NCI-H1694 (cell line): ENCODE measurements around the gene MYH3.
"Not testable (repeated sequence)": the region's sequence is repeated elsewhere in the genome, so short reads cannot be mapped to it uniquely, and the experiment has no call there.

ENCODE experiments used
- DNase-seq: peaks from one replicate; lab custom pipeline; 2025; lab: John Stamatoyannopoulos, UW

Gene MYH3

GRCh38 chr17:10657148-10657547 is at the start of gene MYH3:
Gene MYH3, minus strand, starts transcription at chr17:10657309. Its CDS starts 2,245 bp downstream, at chr17:10655064.
- DNase-seq, result no peak

DNA sequence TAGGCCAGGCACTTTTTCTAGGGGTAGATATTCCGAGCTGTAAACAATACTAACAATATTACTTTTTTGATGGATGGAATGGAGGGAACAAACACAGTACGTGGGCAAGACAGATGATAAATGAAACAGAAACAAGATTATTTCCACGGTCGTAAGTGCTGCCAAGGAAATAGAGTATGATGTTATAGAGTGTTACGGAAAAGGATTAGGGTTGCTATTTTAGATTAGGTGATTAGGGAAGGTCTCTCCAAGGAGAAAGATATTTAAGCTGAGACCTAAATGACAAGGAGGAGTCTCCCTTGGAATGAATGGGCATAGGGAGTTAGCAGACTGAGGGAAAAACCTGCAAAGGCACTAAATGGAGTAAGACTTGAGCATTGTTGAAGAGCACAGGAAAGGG is 48.6 kb upstream of the MYH3 start:
- DNase-seq, result no peak

DNA sequence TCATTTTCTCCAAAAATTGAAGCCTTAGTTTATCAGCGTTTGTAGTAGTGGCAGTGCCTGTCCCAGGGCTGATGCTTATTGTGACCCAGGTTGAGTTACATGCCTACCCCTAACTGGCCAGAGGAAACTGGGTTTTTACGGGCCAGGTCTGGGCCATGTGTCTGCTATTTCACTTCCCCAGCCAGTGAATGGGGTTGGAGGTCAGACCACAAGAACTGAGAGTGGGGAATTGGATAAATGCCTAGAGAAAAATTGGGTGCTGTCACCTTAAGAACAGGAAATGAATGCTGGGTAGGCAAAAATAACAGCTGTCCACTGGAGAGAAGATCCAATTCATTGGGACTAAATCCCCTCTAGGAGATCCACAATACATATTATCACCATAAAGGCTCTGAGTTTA is 45.5 kb upstream of the MYH3 start:
- no peak for DNase-seq

DNA sequence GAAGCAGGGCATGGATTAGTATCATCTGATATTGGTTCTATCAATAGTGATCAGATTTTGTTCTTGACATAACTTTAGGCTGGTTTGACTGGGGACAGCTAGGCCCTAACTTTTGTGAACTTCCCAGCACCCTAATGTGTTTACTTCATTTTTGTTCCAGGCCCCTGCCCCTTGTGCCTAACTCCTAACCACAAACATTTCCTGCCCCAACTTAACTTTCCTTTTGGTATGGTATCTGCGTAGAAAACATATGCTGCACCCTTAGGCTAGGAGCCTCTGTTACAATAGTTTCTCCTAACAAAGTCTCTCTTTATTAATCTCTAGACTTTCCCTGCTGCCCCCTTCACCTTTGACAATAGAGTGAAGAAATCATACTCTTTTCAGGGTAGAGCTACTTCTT is 42.7 kb upstream of the MYH3 start:
- no peak for DNase-seq

GRCh38 chr17:10698096-10698818 is 41.1 kb upstream of the MYH3 start:
- DNase-seq, result no peak

DNA sequence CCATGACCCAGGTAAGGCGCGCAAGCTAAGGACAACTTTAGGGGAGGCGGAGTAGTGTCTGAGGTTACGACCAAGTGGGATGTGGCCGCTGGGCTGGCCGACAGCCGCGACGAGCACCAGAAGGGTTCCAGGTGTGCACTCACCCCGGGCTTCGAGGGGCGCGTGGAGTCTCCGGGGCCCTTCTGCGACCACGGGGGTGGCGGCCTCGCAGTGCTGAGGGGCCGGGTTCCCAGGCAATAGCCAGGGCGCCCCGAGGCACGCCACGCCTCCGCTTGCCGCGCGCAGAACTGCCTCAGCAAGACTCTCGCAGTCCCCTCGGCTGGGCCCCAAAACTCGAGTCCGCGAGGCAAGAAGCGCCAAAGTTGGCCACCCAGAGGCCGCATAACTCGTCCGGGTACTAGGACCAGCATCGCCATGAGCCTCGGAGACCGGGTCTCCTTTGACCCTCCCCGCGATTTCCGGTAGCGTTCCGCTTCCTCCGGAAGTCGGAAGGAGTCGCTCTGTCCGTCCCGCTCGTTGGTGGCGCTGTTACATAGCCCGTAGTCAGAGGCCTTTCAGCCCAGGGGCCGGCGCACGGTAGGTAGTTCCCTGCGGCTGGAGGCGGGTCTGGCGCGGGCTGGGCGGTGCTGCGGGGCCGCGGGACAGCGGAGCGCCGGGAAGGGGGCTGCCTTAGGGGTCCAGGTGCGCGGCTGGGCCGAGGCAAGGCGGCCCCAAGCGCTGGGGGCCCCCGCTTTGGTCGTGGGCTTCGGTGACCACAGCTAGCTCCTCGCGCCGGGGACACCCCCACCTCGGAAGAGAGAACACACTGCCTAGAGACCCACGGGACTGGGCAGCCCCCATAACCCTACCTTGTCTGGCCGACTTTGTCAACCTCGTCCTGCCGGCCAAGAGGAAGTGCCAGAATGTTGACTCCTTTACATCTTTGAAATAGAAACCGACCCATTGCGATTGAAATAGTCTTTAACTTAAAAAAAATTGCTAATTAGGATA is 40.3 kb upstream of the MYH3 start, which contains the start of the genes ADPRM and SCO1:
Gene ADPRM, plus strand, starts transcription at position 503 of the 990 bp plus-strand sequence. CDS start 7,333 bp downstream, outside the sequence.
Gene SCO1, minus strand, starts transcription at position 442 of the 990 bp plus-strand sequence. Its CDS starts 26 bp downstream, at position 416.
- peak; percentile 87 for DNase-seq

DNA sequence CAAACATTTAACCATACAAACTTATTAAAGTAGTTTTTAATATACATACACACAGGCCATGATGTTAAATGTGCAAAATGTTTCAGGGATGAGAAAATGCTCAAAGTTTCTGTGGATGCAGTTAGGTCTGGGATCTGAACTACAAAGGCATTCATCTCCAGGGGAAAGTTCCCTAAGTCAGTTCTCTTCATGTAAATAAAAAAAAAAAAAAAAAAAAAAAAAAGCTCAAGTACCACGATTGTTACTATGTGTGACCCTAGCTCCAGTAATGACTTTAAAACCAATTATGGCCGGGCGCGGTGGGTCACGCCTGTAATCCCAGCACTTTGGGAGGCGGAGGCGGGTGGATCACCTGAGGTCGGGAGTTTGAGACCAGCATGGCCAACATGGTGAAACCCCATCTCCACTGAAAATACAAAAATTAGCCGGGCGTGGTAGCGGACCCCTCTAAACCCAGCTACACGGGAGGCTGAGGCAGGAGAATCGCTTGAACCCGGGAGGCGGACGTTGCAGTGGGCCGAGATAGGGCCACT is 38.8 kb upstream of the MYH3 start:
- not testable (repeated sequence) for DNase-seq

DNA sequence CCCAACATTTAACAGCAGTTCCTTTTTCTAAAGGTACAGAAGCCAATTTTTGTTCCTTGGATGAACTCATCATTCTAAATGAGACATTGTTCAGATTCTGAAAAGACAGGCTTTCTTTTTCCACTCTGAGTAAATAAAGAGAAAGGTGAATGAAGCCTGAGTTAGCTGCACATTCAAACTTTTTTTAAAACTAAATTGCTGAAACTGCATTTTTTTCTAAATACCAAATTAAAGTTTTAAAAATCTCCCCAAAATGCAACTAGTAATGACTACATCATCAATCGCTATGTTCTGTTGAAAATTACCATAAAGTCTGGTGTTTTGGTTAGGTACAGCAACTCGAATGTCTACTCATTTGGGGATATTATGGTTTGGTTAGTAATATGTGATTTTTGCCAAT is 30.4 kb upstream of the MYH3 start:
- no peak for DNase-seq

DNA sequence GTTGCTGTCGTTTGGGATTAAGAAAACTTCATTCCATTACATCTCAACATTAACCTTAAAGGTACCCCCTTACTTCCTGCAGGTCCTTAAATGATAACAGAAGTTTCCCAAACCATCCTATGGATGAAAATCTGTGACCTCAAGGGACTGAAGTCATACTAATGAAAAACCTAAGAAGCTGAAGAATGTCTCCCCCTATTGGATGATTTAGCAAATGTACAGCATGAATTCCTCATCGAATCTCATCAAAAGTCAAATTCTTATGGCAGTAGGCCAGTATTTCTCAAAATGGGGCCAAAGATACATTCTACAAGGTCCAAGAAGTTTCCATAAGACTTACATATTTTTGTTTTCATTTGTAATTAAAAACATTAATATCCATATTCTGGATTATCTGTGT is 26.7 kb upstream of the MYH3 start:
- DNase-seq, result no peak

DNA sequence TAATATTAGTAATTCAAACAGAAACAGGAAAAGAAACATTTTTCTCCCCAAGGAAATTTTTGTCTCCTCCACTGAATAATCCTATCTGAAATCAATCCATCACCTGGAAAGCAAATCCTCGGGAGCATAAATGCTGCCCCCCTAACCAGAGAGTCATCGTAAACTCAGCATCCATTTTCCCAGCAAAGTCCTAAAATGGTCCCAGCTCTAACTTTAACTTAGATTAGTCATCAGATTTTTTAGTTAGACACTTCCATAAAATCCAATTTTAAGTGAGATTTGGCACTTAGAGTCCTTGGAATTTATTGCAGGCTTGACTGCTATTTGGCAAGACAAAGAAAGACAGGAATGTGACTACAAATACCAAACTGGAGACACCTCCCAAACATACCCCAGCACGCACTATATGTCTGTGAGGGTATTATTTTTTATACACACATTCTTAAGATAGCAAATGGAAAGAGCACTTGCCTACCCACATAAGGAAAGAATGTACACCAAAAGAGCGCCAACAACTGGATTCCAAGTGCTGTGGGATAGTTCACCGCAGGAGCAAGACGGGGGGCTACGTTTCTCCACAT is 24.8 kb upstream of the MYH3 start:
- no peak for DNase-seq

- DNase-seq, result no peak
Measured at GRCh38 chr17:10674704-10675103, 17.6 kb upstream of the MYH3 start.

DNA sequence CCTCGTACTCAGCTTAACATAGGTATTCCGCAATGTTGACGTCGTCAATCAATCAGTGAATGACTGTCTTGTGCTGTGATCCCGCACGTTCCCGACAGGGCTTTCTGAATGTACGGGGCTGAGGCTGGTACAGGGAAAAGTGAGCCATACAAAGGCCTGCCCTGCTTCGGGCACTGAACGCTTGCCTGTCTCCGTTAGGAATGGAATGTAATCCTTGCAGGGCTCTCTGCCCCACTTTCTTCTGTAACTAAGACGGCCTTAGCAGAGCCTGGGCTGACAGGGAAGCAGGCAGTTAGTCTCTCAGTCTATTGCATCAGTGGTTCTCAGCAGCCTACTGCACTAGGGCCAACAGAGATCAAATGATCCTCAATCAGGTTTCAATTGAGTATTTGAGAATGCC is 16.2 kb upstream of the MYH3 start:
- no peak for DNase-seq

GRCh38 chr17:10668775-10669174 is 11.7 kb upstream of the MYH3 start:
- DNase-seq, result no peak

GRCh38 chr17:10666906-10667305 is 9.8 kb upstream of the MYH3 start:
- DNase-seq, result no peak

- DNase-seq, result no peak
Measured at GRCh38 chr17:10664571-10664970, 7.5 kb upstream of the MYH3 start.

GRCh38 chr17:10663231-10663630 is 6.1 kb upstream of the MYH3 start:
- no peak for DNase-seq

- no peak for DNase-seq
Measured at GRCh38 chr17:10661437-10661836, 4.3 kb upstream of the MYH3 start.

DNA sequence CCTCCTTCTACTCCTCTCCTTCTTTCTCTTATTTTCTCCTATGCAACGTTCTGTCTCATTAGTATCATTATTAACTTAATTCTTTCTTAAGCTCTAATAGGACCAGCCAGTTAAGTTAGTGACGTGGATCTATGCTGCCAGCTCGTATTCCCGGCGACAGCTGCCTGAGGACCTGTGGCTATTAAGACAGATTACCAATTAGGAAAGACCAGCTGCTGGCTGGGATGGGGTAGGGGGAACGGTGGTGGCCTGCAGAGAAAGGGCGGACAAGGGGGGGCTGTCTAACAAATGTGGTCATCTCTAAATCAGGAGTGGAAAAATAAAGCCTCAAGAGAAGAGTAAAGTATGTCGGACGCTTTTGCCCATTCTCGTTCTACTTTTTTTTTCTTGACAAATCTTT is 770 bp upstream of the MYH3 start:
- DNase-seq, result no peak

DNA sequence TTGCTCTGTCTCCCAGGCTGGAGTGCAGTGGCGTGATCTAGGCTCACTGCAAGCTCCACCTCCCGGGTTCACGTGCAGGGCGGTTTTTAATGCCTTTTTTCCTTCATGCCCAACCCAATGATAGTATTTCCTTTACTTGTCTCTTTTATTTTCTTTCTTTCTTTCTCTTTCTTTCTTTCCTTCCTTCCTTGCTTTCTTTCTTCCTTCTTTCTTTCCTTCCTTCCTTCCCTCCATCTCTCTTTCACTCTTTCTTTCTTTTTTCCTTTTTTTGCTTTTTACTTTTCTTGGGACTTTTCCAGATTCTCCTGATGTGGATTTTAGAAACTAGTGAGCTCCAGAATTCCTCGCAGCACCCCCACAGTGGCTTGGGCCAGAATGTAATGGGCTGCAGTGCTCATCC is 3.1 kb downstream of the MYH3 start:
- DNase-seq, result no peak

GRCh38 chr17:10652984-10653659 is 4.0 kb downstream of the MYH3 start:
- no peak for DNase-seq

- DNase-seq, result no peak
Measured at GRCh38 chr17:10651927-10652326, 5.2 kb downstream of the MYH3 start.

DNA sequence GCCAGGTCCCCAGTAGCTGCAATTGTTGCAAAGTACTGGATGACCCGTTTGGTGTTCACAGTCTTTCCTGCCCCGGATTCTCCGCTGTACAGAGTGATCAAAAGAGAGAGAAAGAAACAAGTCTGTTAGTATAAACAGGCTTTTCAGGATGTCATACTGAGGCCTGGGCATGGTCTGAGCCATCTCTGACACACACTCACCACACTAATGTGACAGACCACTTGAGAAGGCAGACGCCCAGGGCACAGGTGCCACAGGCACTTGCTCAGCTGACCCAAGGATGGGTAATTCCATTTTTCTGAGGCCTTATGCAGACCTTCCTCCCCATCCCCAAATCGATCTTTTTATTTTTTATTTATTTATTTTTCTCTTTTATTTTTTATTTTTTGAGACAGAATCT is 7.5 kb downstream of the MYH3 start:
- DNase-seq, result no peak
